ENCODE measurements around the gene SCUBE1.

The SCUBE1 gene

GRCh38 chr22:43364169-43364435 lies 20.9 kb upstream of the SCUBE1 start:
- TF ChIP-seq ZNF70 (CRISPR knock-in tag; IDR thresholded peaks at IDR 0.05): no peak
- no peak for TF ChIP-seq ZFP30 (CRISPR knock-in tag; IDR thresholded peaks at IDR 0.05)
- no peak for TF ChIP-seq ZNF8 (CRISPR knock-in tag; IDR thresholded peaks at IDR 0.05)
- no peak for TF ChIP-seq RARB (CRISPR knock-in tag; IDR thresholded peaks at IDR 0.05)
- TF ChIP-seq ESRRG (CRISPR knock-in tag; IDR thresholded peaks at IDR 0.05): no peak
- TF ChIP-seq, protein P1, sequence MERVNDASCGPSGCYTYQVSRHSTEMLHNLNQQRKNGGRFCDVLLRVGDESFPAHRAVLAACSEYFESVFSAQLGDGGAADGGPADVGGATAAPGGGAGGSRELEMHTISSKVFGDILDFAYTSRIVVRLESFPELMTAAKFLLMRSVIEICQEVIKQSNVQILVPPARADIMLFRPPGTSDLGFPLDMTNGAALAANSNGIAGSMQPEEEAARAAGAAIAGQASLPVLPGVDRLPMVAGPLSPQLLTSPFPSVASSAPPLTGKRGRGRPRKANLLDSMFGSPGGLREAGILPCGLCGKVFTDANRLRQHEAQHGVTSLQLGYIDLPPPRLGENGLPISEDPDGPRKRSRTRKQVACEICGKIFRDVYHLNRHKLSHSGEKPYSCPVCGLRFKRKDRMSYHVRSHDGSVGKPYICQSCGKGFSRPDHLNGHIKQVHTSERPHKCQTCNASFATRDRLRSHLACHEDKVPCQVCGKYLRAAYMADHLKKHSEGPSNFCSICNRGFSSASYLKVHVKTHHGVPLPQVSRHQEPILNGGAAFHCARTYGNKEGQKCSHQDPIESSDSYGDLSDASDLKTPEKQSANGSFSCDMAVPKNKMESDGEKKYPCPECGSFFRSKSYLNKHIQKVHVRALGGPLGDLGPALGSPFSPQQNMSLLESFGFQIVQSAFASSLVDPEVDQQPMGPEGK (CRISPR knock-in tag; IDR thresholded peaks at IDR 0.05; ENCODE audit: borderline replicate concordance): no peak
- no peak for TF ChIP-seq TCF4 (CRISPR knock-in tag; IDR thresholded peaks at IDR 0.05; ENCODE audit: borderline replicate concordance)
- TF ChIP-seq BACH2 (CRISPR knock-in tag; IDR thresholded peaks at IDR 0.05; ENCODE audit: borderline replicate concordance): no peak
- TF ChIP-seq, protein P2, sequence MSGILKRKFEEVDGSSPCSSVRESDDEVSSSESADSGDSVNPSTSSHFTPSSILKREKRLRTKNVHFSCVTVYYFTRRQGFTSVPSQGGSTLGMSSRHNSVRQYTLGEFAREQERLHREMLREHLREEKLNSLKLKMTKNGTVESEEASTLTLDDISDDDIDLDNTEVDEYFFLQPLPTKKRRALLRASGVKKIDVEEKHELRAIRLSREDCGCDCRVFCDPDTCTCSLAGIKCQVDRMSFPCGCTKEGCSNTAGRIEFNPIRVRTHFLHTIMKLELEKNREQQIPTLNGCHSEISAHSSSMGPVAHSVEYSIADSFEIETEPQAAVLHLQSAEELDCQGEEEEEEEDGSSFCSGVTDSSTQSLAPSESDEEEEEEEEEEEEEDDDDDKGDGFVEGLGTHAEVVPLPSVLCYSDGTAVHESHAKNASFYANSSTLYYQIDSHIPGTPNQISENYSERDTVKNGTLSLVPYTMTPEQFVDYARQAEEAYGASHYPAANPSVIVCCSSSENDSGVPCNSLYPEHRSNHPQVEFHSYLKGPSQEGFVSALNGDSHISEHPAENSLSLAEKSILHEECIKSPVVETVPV (CRISPR knock-in tag; IDR thresholded peaks at IDR 0.05): no peak
- no peak for TF ChIP-seq TSHZ2 (CRISPR knock-in tag; IDR thresholded peaks at IDR 0.05)
- no peak for ATAC-seq

GRCh38 chr22:43363315-43364168 lies 20.4 kb upstream of the SCUBE1 start:
- no peak for ATAC-seq
- TF ChIP-seq POU6F1 (CRISPR knock-in tag; IDR thresholded peaks at IDR 0.05; ENCODE audit: borderline replicate concordance, low read depth): no peak
- no peak for TF ChIP-seq PPARA (CRISPR knock-in tag; IDR thresholded peaks at IDR 0.05; ENCODE audit: borderline replicate concordance)
- no peak for TF ChIP-seq ZFP3 (CRISPR knock-in tag; IDR thresholded peaks at IDR 0.05)
- no peak for TF ChIP-seq TCF4 (CRISPR knock-in tag; IDR thresholded peaks at IDR 0.05; ENCODE audit: borderline replicate concordance)
- no peak for TF ChIP-seq ESRRG (CRISPR knock-in tag; IDR thresholded peaks at IDR 0.05)
- no peak for TF ChIP-seq TOX (CRISPR knock-in tag; IDR thresholded peaks at IDR 0.05; ENCODE audit: borderline replicate concordance)
- no peak for TF ChIP-seq GLIS3 (CRISPR knock-in tag; IDR thresholded peaks at IDR 0.05)
- TF ChIP-seq TSHZ2 (CRISPR knock-in tag; IDR thresholded peaks at IDR 0.05): no peak
- no peak for TF ChIP-seq ZNF8 (CRISPR knock-in tag; IDR thresholded peaks at IDR 0.05)
- no peak for TF ChIP-seq CREB5 (CRISPR knock-in tag; IDR thresholded peaks at IDR 0.05; ENCODE audit: low read depth)
- no peak for TF ChIP-seq SNAI2 (CRISPR knock-in tag; IDR thresholded peaks at IDR 0.05)
- TF ChIP-seq ARNTL (CRISPR knock-in tag; IDR thresholded peaks at IDR 0.05; ENCODE audit: borderline replicate concordance, low read depth): no peak
- TF ChIP-seq, protein P2 (CRISPR knock-in tag; IDR thresholded peaks at IDR 0.05): no peak
- no peak for TF ChIP-seq BACH2 (CRISPR knock-in tag; IDR thresholded peaks at IDR 0.05; ENCODE audit: borderline replicate concordance)
- no peak for TF ChIP-seq RARB (CRISPR knock-in tag; IDR thresholded peaks at IDR 0.05)
- TF ChIP-seq CSDC2 (CRISPR knock-in tag; IDR thresholded peaks at IDR 0.05): no peak

All from SK-N-SH treated with all-trans-retinoic acid at 6 μM for 48 hours (cell line).